K562 (cell line): ENCODE results near the gene ZFAND3. TPM values are rescaled to one million over a fixed set of nuclear protein-coding genes. Genes with fewer than 3 reads are reported as not detected.

Experiments used
- ATAC-seq: fragments of 200-7000 bp; cut with Tn5 transposase; 3 replicates; pipeline ENCODE4 v1.9.1; 2020; ENCODE audit warnings: moderate library complexity
- BruUV-seq: library from RNA; stranded (reverse); fragments of 400-500 nt; replicated peaks from 2 replicates; lab custom pipeline; 2021; lab: Mats Ljungman, UMichigan
- CTCF ChIA-PET: fragments of 300-600 bp; formaldehyde crosslinking; extraction: SDS; loops from one replicate; lab custom pipeline; 2021; ENCODE audit warnings: low intra/inter-chr PET ratio; lab: Yijun Ruan, JAX
- POLR2A ChIA-PET: fragments of 300-600, 350-650 bp; sonication (Branson Sonifier 250); formaldehyde crosslinking; extraction: SDS; loops from one replicate; lab custom pipeline; 2021; ENCODE audit warnings: antibody characterized with exemption, inconsistent platforms; lab: Yijun Ruan, JAX
- DNase-seq, 4 experiments: peaks; one replicate each; pipeline versions ENCODE4 v3.0.0 to v3.0.0-alpha.2; 2011 to 2018; ENCODE audit warnings: low spot score in 3 of 4, mixed read lengths in 3 of 4; ENCODE audit errors: extremely low read depth in 1 of 4
- FAIRE-seq: peaks from 2 replicates; lab custom pipeline; 2011; peaks lifted over from hg19 to GRCh38; lab: Jason Lieb, UNC
- H2AFZ ChIP-seq: 2 replicates; pipeline ENCODE4 v1.6.0; 2011; ENCODE audit warnings: low read depth, low read length, control low read depth, inconsistent platforms
- H3K27ac ChIP-seq: fragments of 200-600 bp; 3 replicates; pipeline ENCODE4 v1.8.0; 2011; ENCODE audit warnings: low read depth, mild to moderate bottlenecking, control low read depth, inconsistent platforms, low read length, moderate library complexity, mixed read lengths; ENCODE audit errors: extremely low read depth
- H3K27me3 ChIP-seq, 2 experiments: fragments of 300-600 bp in 1 of 2; 2 replicates in 1 of 2; 3 replicates in 1 of 2; pipeline versions ENCODE4 v1.6.0 to v1.8.0; 2011; ENCODE audit warnings: inconsistent platforms in 2 of 2, low read length in 2 of 2, mild to moderate bottlenecking in 1 of 2, mixed read lengths in 1 of 2, moderate library complexity in 1 of 2; ENCODE audit not compliant: control insufficient read depth in 2 of 2, insufficient read depth in 2 of 2
- H3K36me3 ChIP-seq: fragments of 300-600 bp; 3 replicates; pipeline ENCODE4 v1.8.0; 2011; ENCODE audit warnings: mild to moderate bottlenecking, low read length, inconsistent platforms; ENCODE audit not compliant: control insufficient read depth, insufficient read depth
- H3K4me1 ChIP-seq, 2 experiments: fragments of 200-600 bp in 1 of 2; replicated peaks in 1 of 2; 2 replicates in 1 of 2; 3 replicates in 1 of 2; pipeline versions ENCODE4 v1.5.1 to v1.8.0; 2011; ENCODE audit warnings: inconsistent platforms in 2 of 2, low read length in 2 of 2, mild to moderate bottlenecking in 1 of 2, mixed read lengths in 1 of 2, moderate library complexity in 1 of 2; ENCODE audit not compliant: control insufficient read depth in 2 of 2, insufficient read depth in 2 of 2
- H3K4me2 ChIP-seq: 2 replicates; pipeline ENCODE4 v1.6.1; 2011; ENCODE audit warnings: low read length, control low read depth, inconsistent platforms, mixed read lengths; ENCODE audit not compliant: insufficient read depth
- H3K4me3 ChIP-seq: fragments of 200-600 bp; sonication (generic), shearing (Covaris generic); 2 replicates; pipeline ENCODE4 v1.5.1; 2016; ENCODE audit warnings: control low read depth, inconsistent platforms
- H3K79me2 ChIP-seq: fragments of 200-600 bp; 3 replicates; pipeline ENCODE4 v1.8.0; 2011; ENCODE audit warnings: low read length, inconsistent platforms; ENCODE audit not compliant: control insufficient read depth, insufficient read depth
- H3K9ac ChIP-seq, 2 experiments: 2 replicates each; pipeline versions ENCODE4 v1.6.0 to v1.6.1; 2011; ENCODE audit warnings: low read depth in 2 of 2, low read length in 2 of 2, control low read depth in 1 of 2, inconsistent platforms in 1 of 2, mild to moderate bottlenecking in 1 of 2, mixed read lengths in 1 of 2; ENCODE audit not compliant: insufficient read depth in 1 of 2
- H3K9me1 ChIP-seq: one replicate; pipeline ENCODE4 v1.6.0; 2011; ENCODE audit warnings: inconsistent platforms, mild to moderate bottlenecking, low read length, moderate library complexity; ENCODE audit not compliant: control insufficient read depth, insufficient read depth
- H3K9me3 ChIP-seq: replicated peaks from 2 replicates; pipeline ENCODE4 v1.5.1; 2011; ENCODE audit warnings: low read depth, low read length, inconsistent platforms; ENCODE audit not compliant: control insufficient read depth, insufficient read depth
- H4K20me1 ChIP-seq: replicated peaks from 2 replicates; pipeline ENCODE4 v1.6.1; 2011; ENCODE audit warnings: low read length, inconsistent platforms, mixed read lengths; ENCODE audit not compliant: control insufficient read depth, insufficient read depth
- KLF10 ChIP-seq: fragments of 250-450 bp; sonication (Bioruptor Pico); IDR thresholded peaks from 2 replicates; pipeline ENCODE4 v1.6.1; 2021; ENCODE audit warnings: matching md5 sums
- MEIS2 ChIP-seq: fragments of 450-650 bp; IDR thresholded peaks from 2 replicates; pipeline ENCODE4 v1.6.1; 2014; ENCODE audit warnings: mild to moderate bottlenecking; ENCODE audit not compliant: partially characterized antibody
- PKNOX1 ChIP-seq: fragments of 450-650 bp; IDR thresholded peaks from 2 replicates; pipeline ENCODE4 v1.6.1; 2016
- THRAP3 ChIP-seq: fragments of 450-650 bp; IDR thresholded peaks from 2 replicates; pipeline ENCODE4 v1.6.1; 2016; ENCODE audit warnings: mild to moderate bottlenecking, inconsistent platforms, borderline replicate concordance
- ZNF518B ChIP-seq: fragments of 250-450 bp; sonication (Bioruptor Pico); IDR thresholded peaks from 2 replicates; pipeline ENCODE4 v1.5.0; 2021; ENCODE audit warnings: mild to moderate bottlenecking, moderate library complexity
- ZNF561 ChIP-seq: fragments of 450-650 bp; formaldehyde crosslinking; conservative IDR thresholded peaks from 2 replicates; pipeline ENCODE4 v1.4.0; 2020; ENCODE audit warnings: mild to moderate bottlenecking, moderate library complexity
- WGBS: fragments of 100-300 bp; shearing (Covaris generic); methylation state at CpG from one replicate; pipeline ENCODE4 v1.1.6; 2016; ENCODE audit warnings: low coverage, mixed read lengths; ENCODE audit not compliant: insufficient coverage; ENCODE audit errors: missing lambda C conversion rate; 5-methylcytosine and 5-hydroxymethylcytosine counted together
- in situ Hi-C: fragments of 300-500 bp; cut with MboI; formaldehyde crosslinking; loops from 4 replicates; pipeline ENCODE4 v1.15.0; 2018; ENCODE audit warnings: inconsistent platforms, mixed read lengths
- intact Hi-C: fragments of 100-400 bp; cut with micrococcal nuclease; formaldehyde crosslinking; loops from 2 replicates; pipeline ENCODE4 v1.14.2; 2022
- polyA plus RNA-seq, 8 experiments: library from polyadenylated mRNA; depleted of rRNA in 4 of 8; stranded (reverse) in 5 of 8; unstranded in 3 of 8; fragments of >200 nt; fragmentation: Nextera tagmentation in 2 of 8; fragmentation: Illumina TruSeq in 1 of 8; extraction: Ambion mirVana in 2 of 8; extraction: Trizol in 1 of 8; gene quantifications; 2 replicates each; pipeline versions ENCODE4 v1.2.1 to v1.2.3, GENCODE V29; 2011 to 2014; ENCODE audit warnings: inconsistent platforms in 1 of 8, missing spikeins in 1 of 8
- total RNA-seq, 7 experiments: library from RNA; depleted of rRNA in 6 of 7; stranded (reverse); fragments of >200 nt in 6 of 7; fragmentation: Illumina TruSeq in 2 of 7; extraction: Trizol in 2 of 7; gene quantifications; 2 replicates each; pipeline versions ENCODE4 v1.2.1 to v1.2.3, GENCODE V29; 2011 to 2021; ENCODE audit warnings: low replicate concordance in 1 of 7

ZFAND3 gene
- total and polyA plus RNA-seq, 9 of the 15 experiments (the other 6 are each of a cell fraction or from before 2014, with no cell fraction given), result 0.81 to 26.6 (median 11.8) TPM

GRCh38 chr6:38110481-38110971 lies 291.0 kb downstream of the ZFAND3 start:
- H3K9me1 ChIP-seq, result no peaks in the 10 kb centered on the region
- no TSS peak for BruUV-seq
- H3K27me3 ChIP-seq, result no peaks in the 10 kb centered on the region
- no peaks in the 10 kb centered on the region for H3K36me3 ChIP-seq
- H2AFZ ChIP-seq, result no peak overlapping the region
- no peaks in the 10 kb centered on the region for H3K79me2 ChIP-seq
- ATAC-seq, result no peak
- H3K4me1 ChIP-seq, result no peaks in the 10 kb centered on the region
- no peak overlapping the region for H3K9ac ChIP-seq
- 38% methylated on average over 8 of the region's 8 CpGs for WGBS
- no peak overlapping the region for H3K4me2 ChIP-seq
- H3K4me3 ChIP-seq, result no peak overlapping the region
- POLR2A ChIA-PET, result interaction anchor here (0.5 kb wide), 1 partner anchor 249 kb away, joined by 3 read pairs; no protein-coding TSS in a partner anchor
- no peaks in the 10 kb centered on the region for H3K9me3 ChIP-seq
- in situ Hi-C loops, result no loop called here
- H4K20me1 ChIP-seq, result 0 out of 2 replicates have a peak, but pooled peaks cover 3% of the 10 kb centered on the region
- H3K27ac ChIP-seq, result no peak overlapping the region
- peak; percentile 35 for TF ChIP-seq MEIS2
- no peak for TF ChIP-seq THRAP3
- TF ChIP-seq ZNF561 (CRISPR knock-in tag), result no peak
- no peak for TF ChIP-seq ZNF518B (CRISPR knock-in tag)
- 0 out of 2 replicates have a peak, but pooled peaks have one; percentile 9 for TF ChIP-seq PKNOX1
- no peak for TF ChIP-seq KLF10 (CRISPR knock-in tag)
- TF ChIP-seq, all 486 proteins: peak for 2
- intact Hi-C loops, result no loop called here
- DNase-seq (no peak), FAIRE-seq (no peak)
- CTCF ChIA-PET, result no interaction called here
